GM21367 (cell line): ENCODE results near the gene KCNMB4.
"Not testable (repeated sequence)": the region's sequence is repeated elsewhere in the genome, so short reads cannot be mapped to it uniquely, and the experiment has no call there.

Experiments
- ATAC-seq: cut with Tn5 transposase; IDR thresholded peaks from one replicate; pipeline ENCODE4 v1.9.1; 2021; ENCODE audit not compliant: unreplicated experiment

The KCNMB4 gene

GRCh38 chr12:70367258-70368141 is 1.4 kb downstream of the KCNMB4 start:
- ATAC-seq = no peak

DNA sequence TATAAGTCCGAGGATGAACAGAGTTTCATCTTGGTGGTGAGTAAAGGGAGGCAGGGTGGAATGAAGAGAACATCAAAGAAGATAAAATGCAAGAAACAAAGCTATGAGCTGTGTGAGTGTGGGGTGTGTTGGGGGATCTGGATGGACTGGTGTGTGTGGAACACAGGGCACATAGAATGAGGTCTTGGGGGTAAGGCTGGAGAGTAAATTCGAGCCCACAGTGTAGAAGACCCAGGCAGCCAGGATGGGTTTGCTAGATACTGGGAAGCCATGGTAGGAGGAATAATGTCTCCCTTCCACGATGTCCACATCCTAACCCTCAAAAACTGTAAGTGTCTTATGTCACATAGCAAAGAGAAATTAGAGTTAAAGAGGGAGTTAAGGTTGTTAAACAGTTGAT is 6.8 kb downstream of the KCNMB4 start:
- ATAC-seq = no peak

- no peak for ATAC-seq
Measured at GRCh38 chr12:70379846-70380245, 13.8 kb downstream of the KCNMB4 start.

DNA sequence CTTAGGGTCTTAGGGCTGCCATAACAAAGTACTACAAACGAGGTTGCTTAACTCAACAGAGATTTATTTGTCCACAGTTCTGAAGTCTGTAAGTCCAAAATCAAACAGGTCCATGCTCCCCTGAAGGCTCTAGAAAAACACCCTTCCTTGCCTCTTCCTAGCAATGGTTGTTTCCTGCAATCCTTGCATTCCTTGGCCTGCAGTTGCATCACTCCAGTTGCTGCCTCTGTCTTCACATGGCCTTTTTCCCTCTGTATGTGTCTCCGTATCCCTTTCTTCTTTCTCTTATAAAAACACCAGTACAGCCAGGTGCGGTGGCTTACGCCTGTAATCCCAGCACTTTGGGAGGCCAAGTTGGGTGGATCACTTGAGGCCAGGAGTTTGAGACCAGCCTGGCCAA is 17.4 kb downstream of the KCNMB4 start:
- no peak for ATAC-seq

DNA sequence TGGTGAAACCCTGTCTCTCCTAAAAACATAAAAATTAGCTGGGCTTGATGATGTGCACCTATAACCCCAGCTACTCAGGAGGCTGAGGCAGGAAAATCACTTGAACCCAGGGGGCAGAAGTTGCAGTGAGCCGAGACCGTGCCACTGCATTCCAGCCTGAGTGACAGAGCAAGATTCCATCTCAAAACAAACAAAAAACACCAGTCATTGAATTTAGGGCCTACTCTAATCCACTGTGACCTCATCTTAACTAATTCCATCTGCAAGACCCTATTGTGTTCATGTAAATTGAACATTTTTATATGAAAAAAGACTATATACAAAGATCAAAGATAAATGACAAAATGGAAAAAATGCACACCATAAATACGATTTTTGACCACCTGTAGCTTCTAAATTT is 17.8 kb downstream of the KCNMB4 start:
- ATAC-seq = no peak

GRCh38 chr12:70386771-70387170 is 20.7 kb downstream of the KCNMB4 start:
- no peak for ATAC-seq

DNA sequence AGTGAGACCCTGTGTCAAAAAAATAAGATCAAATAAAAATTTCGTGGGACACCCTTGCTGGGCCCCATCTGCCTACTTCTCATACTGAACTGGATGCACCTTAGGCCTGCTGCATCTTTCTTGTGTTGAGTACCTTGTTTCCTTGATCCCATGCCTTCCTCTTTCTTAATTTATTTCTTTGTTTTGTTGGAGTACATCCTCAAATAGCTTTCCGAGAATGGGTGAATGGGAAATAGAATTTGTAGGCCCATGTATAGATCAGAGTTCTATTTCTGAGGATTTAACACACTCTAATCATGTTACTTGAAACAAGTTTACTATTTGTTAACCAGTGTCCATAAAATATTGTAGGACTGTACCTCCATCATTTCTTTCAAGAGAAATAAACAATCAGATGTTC is 23.6 kb downstream of the KCNMB4 start:
- no peak for ATAC-seq

- not testable (repeated sequence) for ATAC-seq
Measured at GRCh38 chr12:70392631-70393030, 26.5 kb downstream of the KCNMB4 start.

- no peak for ATAC-seq
Measured at GRCh38 chr12:70393787-70394499, 27.9 kb downstream of the KCNMB4 start.

DNA sequence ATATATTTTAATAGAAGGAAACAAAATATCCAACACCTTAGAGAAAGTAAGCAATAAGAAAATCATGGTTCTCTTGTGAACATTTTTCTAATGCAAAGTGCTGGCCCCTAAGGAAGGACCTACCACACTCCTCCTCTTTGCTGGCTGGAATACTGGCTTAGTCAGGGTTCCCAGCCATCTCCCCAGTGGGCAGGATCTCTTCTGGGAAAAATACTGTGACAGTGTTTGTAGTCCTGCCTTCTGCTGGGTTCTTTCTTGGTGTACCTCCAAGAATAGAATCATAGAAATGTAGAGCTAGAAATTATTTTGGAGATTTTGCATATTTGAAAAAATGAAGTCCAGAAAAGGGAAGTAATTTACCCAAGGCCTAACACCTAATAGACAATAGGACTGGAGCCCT is 31.9 kb downstream of the KCNMB4 start:
- no peak for ATAC-seq

GRCh38 chr12:70398862-70399261 is 32.8 kb downstream of the KCNMB4 start:
- no peak for ATAC-seq

- ATAC-seq = no peak
Measured at GRCh38 chr12:70399311-70399710, 33.2 kb downstream of the KCNMB4 start.

DNA sequence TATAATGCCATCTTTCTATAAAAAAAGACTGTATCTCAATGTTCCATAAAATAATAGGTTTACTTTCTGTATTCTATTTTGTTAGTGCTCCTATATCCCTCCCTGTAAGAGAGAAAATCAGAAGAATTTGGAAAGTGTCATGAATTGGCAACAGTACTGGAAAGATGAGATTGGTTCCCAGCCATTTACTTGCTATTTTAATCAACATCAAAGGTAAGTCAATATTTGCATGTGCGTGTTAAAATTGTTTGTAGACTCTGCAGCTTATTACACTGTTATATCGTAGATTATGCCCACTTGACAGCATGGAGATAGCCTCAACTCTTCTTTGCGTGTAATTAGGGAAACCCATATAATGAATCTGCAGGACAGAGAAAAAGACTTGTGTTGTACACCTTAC is 34.0 kb downstream of the KCNMB4 start:
- ATAC-seq = no peak

DNA sequence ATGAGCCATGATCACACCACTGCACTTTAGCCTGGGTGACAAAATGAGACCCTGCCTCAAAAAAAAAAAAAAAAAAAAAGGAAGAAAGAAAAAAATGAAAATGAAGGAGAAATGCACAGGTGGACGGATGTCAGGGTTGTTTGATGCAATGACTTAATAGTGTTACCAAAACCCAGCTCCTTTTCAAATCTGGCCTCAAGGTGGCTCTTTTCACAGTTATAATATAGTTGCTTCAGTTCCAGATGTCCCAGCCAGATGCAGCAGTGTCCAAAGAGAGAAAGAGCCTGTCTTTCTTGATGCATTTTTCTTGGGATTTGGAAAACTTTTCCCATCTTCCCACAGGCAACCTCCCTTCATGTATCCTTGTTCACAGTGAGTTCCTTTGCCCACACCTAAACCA is 36.5 kb downstream of the KCNMB4 start:
- ATAC-seq = no peak

DNA sequence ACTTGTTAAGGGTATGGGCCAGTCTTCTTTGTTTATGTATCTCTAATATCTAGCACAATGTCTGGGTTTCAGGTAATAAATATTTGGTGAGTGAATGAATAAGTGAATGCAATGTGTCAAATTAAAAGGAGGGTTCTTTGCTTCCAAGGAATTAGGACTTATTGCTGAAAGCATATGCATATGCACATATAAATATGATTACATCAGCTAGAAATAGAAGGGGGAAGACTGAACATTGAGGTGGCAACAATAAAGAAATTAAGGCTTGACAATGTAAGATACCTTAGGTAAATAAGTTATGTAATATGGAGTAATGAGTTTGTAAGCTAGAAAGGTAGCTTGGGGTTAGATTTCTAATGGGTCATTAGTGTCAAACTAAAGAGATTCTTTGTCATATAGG is 37.7 kb downstream of the KCNMB4 start:
- no peak for ATAC-seq

DNA sequence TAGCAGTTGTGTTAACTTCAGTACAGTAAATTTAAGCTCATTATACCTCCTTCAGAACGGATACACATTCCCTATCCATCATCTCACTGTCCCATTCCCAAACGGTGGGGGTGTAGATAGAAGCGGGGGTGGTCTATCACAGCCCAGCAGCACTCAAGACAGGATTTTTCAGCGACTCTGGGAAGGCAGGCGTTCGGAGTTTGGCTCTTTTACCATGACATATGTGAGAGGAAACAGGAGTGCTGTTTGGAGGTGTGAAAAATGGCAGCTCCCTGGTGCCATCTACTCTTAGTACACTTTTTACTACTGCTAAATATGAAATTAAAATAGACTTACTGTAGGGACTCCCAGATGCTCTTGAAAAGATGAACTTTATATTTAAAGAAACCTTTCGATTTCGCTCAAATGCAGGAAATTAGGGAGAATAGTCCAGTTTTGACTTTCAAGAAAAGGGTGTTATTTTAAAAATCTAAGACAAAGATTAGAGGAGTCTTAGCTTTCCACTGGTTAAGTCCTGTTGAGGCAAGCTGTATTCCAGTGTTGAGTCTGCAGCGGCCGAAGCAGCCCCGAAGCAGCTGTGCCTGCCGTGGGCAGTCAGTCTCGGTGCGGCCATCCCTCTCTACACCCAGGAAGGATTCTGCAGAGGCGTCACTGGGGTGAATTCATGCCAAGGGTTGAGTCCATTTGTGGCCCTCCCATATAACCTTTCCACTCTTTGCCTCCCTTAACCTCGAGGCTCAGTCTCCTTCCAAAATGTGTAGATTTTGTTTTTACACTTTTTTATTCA is 42.1 kb downstream of the KCNMB4 start:
- ATAC-seq = no peak

- ATAC-seq = peak; percentile 72
Measured at GRCh38 chr12:70415987-70416386, 49.9 kb downstream of the KCNMB4 start.

DNA sequence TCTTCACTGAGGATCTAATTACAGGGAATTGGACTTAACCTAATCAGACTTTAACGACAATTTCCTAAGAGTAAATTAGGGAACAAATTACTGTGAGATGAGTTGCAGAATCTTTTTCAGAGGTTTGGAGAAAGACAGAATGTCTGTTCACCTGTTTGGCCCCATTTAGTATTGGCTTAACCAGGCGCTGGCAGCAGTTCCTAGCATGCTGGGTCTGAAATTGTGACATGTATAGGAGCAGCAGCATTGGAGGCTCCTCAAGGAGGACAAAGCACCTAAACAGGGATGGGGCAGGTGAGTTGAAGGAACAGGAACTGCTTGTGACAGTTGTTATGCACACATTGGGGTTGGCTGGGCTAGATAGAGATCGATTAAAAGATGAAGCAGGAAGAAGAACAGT is 51.0 kb downstream of the KCNMB4 start:
- ATAC-seq = no peak

DNA sequence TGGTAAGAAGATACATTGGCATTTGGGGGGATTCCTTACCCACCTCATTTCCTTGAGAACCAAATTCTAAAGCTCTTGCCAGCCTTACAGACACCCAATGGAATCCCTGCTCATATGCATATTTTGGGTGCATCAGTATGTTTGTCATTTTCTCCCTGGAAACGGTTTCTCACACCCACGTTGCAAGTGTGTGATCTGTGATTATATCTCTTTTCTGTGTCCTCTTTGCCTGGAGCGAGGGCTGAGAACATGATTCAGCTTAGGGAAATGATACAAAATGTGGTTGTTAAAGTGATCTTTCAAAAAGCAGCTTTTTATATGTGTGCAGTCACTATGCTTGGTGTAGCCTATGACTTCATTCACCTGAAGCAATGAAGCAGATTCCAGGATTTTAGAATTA is 52.0 kb downstream of the KCNMB4 start:
- no peak for ATAC-seq

GRCh38 chr12:70422631-70423030 is 56.5 kb downstream of the KCNMB4 start:
- no peak for ATAC-seq

DNA sequence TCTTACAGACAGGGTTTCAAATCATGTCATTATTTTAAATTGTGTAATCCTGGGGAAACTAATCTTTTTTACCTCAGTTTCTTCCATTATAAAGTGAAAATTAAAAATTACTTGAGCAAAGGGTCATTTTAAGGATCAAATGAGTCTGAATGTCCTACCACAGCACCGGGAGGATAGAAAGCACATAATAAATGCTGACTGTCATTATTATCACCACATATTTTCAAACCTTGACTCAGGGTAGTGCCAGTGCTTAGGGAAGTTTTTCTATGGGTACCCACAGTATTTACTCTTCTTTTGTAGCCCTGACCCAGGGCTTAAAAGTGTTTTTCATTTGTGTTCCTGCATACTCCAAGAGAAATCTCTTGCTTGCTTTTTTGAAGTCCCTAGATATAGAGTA is 60.5 kb downstream of the KCNMB4 start:
- no peak for ATAC-seq

GRCh38 chr12:70427611-70428010 is 61.5 kb downstream of the KCNMB4 start:
- ATAC-seq = no peak
